Tongue (tissue), 3 donors: ENCODE data around the gene EIF3F. TPM values are rescaled to one million over a fixed set of nuclear protein-coding genes. Genes with fewer than 3 reads are reported as not detected.

ENCODE experiments used
- DNase-seq: peaks from one replicate; pipeline ENCODE4 v3.0.0-alpha.2; 2015
- small RNA-seq: library from RNA; depleted of rRNA; stranded (forward); fragments of <200 nt; gene quantifications from one replicate; pipeline ENCODE3, GENCODE V24; 2014; ENCODE audit warnings: low replicate concordance
- total RNA-seq: library from RNA; depleted of rRNA; stranded (reverse); fragments of >200 nt; gene quantifications from one replicate; pipeline ENCODE4 v1.2.3, GENCODE V29; 2014

Gene EIF3F
- total RNA-seq, 1 donor from 2014 or later, result 154 TPM

- no peak for DNase-seq
These were observed 53.3 kb downstream of the EIF3F start for GRCh38 chr11:8040261-8040920.

- no peak for DNase-seq
These were observed 53.8 kb downstream of the EIF3F start for GRCh38 chr11:8040921-8041285.

GRCh38 chr11:8041576-8041975 is 54.4 kb downstream of the EIF3F start:
- no peak for DNase-seq

GRCh38 chr11:8043756-8044155 is 56.6 kb downstream of the EIF3F start:
- DNase-seq, result no peak

GRCh38 chr11:8045839-8046238 is 58.7 kb downstream of the EIF3F start:
- DNase-seq, result no peak

- no peak for DNase-seq
These were observed 60.2 kb downstream of the EIF3F start for GRCh38 chr11:8047382-8047781.

GRCh38 chr11:8049084-8049483 is 61.9 kb downstream of the EIF3F start:
- no peak for DNase-seq

Small RNAs within 50 kb of the gene (small RNA-seq; reads per million reads assigned to genes)
- gene COX6CP5, result not detected

Other genes with a start within 250 kb of the EIF3F start
- gene OR5P2, start 190.4 kb upstream of the EIF3F start, total RNA-seq, result not detected
- gene OR5P3, start 156.5 kb upstream of the EIF3F start, total RNA-seq, result not detected
- gene OR10A6, start 56.1 kb upstream of the EIF3F start, total RNA-seq, result not detected
- not detected for gene OR10A3, start 45.6 kb upstream of the EIF3F start, total RNA-seq
- gene NLRP10, start 21.9 kb upstream of the EIF3F start, total RNA-seq, result not detected
- gene TUB, start 93.9 kb downstream of the EIF3F start, total RNA-seq, result 26.2 TPM
- gene RIC3, start 181.7 kb downstream of the EIF3F start, total RNA-seq, result 5.7 TPM